Fibroblast of skin of left quadriceps (primary cell): ENCODE results near the gene EGLN2.
"Not testable (repeated sequence)": the region's sequence is repeated elsewhere in the genome, so short reads cannot be mapped to it uniquely, and the experiment has no call there.

Source experiments
- DNase-seq, 2 experiments: peaks; one replicate each; pipeline ENCODE4 v3.0.0-alpha.2; 2013; ENCODE audit warnings: low read depth in 2 of 2

The EGLN2 gene

DNA sequence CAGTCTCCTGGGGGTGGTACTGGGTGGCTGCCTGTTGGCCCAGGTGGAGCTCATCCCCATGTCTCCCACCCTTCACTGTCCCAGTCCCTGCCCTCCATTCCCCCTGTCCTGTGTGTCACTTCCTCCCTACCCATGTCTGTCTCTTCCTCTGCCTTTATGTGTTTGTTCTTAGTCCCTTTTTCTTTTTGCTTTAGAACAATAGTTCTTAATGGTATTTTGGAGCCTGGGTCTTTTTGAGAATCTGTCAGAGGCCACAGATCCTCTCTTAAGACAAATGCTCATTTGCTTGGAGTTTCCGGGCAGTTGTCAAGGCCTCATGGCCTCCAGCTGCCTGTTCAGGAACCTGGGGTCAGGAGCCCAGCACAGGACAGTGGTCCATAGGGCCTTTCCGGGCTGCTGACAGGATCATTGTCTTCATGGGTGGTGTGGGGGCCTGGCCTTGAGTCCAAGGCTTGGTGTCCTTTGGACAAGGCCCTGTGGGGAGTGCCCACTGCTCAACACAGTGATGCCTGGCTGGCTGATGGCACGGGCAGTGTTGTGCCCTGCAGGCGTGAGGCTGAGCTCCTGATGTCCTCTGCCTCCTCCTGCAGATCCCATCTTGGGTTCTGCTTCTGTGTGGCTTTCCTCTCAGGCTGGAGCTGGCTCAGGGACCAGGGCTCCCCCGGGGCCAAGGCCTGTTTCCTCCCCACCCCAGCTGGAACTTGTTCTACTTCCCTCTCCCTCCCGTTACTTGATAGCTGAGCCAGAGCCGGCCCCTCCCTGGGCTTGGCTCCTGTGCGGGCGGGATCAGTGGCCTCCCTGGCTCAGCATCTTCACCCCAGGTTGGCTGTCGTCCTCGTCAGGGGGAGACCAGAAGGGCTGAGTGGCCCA is 3.5 kb downstream of the EGLN2 start:
- no peak for DNase-seq

DNA sequence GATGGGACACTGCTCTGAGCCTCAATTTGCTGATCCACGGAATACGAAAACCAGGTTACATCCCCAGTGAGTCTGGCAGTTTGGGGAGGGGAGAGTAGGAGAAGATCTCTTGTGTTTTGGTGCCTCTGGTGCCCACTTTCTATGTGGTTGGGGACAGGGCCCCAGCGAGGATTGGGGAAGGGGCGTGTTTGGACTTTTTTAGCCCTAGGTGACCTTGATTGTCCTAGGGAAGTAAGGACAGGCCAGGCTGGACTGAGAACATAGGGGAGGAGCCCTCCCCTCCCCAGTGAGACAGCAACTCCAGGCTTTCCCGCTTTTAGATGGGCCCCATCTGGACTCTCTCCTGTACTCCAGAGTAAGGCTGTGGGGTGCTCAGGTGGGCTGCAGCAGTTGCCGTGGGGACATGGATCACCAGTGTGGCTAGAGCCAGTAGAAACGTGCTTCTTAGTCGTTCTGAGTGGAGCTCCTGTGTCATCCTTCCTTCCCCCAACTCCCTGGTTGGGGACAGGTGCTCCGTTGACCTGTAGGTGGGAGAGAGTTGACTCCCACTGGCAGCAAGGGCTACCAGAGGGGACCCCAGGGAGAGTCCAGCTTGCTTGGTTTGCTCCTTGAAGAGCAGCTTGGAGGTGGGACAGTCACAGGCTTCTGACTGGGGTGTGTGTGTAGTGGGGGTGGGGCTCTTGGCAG is 4.3 kb downstream of the EGLN2 start:
- DNase-seq = no peak

DNA sequence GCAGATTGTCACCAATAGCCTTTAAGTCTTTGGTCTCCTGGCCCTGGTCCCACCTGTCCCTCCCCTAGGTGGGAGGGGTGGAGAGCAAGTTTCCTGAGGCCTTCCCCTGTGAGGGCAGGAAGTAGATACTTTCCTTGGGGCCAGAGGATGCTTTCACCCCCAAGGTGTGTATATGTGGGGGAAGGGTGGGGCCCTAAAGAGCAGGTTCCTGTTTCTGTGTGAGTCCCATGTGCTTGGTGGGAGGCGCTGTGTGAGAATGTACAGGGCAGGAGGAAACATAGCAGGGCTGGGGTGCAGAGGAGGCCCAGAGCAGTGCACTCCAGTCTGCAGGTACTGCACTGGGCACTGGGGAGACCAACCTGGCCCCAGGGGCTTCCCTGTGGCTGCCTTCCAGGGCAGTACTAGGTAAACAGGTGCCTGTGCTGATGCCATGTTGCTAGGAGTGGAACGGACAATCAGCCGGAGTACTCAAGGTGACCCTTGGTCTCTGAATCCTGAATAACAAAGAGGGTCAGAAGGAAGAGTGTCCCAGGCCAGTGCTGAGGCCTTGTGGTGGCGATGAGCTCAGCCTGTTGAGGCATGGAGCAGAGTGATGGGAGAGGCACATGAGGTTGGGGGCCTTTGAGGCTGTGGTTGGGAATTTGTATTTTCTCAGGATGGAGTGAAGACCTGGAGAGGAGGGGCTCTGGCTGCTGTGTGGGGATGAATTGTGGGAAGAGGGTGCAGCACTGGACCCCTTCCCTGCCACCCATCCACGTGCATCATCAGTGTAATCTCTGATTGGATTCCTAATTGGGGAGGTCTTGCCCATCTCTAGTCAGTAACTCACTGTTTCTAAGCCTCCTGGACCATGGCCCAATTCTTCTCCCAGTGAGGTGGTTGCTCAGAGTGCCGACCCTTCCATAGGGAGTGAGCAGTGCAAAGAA is 5.1 kb downstream of the EGLN2 start:
- DNase-seq = no peak

DNA sequence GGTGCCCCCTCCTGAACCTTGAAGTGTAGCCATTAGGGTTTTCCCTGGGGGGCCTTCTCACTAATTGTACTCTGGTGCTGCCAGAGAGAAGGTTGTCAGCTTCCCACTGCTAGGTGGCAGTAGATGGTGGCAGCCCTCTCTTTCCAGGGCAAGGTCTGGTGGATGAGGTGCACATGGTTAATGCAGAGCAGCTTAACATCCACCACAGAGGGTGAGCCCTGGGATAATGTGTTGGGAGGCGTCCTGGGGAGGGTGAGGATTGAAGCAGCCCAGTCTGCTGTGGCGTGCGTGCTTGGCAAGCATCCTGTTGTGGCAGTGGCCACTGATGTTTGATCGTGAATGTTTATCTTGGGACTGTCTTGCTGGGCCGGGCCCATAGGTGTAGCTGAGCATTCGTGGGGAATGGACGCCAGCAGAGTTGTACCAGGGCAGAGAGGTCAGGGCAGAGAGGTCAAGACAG is 5.8 kb downstream of the EGLN2 start:
- no peak for DNase-seq

DNA sequence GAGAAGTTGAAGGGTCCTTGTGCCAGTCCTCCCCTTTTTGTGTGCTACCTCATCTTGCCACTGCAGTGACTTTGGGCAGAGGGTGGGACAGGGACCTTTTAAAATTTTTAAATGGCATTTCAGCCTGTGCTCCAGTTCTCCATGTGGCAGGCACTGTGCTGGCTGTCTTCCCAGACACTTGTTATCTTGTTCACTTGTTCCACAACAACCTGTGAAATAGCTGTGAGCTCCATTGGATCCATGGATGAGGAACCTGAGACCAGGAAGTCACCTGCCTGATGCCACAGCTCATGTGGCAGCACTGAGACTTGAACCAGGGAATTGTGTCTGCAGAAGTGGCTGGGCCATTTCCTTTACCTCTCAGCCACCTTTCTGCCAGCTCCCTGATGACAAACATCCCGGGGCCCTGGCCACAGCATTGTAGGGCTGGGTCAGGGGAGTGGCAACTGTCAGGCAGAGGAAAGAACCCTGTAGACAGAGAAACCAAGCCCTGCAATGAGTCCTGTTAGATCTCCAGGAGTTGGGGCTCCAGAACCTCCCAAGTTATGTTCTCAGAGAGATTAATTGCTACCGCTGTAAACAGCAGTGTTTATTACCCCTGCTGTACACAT is 6.4 kb downstream of the EGLN2 start:
- no peak for DNase-seq

DNA sequence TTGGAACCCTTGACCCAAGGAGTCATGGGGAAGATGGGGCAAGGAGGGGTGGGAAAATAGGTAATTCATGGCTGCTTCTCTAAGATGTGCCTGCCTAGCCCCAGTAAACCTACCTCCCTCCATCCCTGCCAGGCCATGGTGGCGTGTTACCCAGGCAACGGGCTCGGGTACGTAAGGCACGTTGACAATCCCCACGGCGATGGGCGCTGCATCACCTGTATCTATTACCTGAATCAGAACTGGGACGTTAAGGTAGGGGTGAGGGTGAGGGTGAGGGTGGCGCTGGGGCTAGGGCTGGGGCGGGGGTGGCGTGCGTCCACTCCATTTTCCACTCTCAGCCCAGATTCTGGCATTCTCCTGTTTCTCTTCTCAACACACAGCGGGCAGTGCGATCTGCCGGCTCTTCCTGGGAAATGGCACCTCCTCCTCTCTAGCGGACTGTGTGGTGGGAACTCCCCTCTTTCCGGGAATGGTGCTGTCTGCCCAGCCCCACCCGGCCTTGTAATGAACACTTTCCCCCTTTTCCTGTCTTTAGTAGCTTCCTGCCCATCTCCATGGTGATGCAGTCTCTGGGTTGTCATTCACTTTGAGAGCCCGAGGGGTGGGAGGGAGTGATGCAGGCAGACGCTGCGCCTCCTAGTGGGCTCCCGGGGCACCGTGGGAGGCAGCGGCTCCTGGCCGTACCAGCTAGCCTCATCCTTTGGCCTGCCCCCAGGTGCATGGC is 7.6 kb downstream of the EGLN2 start:
- peak; percentile 94 to 95 for DNase-seq

DNA sequence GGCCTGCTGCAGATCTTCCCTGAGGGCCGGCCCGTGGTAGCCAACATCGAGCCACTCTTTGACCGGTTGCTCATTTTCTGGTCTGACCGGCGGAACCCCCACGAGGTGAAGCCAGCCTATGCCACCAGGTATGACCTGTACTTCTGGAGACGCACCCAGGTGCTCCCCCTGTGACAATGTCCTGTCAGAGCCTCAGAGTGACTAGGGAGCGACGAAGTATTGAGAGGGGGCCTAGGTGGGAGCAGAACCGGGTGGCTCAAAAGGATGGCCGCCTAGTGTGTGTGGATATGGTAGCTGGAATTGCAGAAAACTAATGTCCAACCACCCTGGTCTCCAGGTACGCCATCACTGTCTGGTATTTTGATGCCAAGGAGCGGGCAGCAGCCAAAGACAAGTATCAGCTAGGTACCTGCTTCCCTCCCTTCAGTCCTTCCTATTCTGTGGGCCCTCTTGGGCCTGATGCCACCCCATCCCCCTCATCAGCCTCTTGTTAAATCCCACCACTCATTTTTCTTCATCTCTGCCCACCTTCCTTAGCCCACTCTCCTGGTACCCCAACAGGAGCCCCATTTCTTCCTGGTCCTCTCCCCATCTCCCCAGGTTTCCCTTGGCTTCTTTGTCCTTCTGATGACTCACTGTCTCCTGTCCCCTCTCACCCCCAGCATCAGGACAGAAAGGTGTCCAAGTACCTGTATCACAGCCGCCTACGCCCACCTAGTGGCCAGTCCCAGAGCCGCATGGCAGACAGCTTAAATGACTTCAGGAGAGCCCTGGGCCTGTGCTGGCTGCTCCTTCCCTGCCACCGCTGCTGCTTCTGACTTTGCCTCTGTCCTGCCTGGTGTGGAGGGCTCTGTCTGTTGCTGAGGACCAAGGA is 8.4 kb downstream of the EGLN2 start:
- DNase-seq = no peak

DNA sequence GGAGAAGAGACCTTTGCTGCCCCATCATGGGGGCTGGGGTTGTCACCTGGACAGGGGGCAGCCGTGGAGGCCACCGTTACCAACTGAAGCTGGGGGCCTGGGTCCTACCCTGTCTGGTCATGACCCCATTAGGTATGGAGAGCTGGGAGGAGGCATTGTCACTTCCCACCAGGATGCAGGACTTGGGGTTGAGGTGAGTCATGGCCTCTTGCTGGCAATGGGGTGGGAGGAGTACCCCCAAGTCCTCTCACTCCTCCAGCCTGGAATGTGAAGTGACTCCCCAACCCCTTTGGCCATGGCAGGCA is 9.0 kb downstream of the EGLN2 start:
- no peak for DNase-seq

DNA sequence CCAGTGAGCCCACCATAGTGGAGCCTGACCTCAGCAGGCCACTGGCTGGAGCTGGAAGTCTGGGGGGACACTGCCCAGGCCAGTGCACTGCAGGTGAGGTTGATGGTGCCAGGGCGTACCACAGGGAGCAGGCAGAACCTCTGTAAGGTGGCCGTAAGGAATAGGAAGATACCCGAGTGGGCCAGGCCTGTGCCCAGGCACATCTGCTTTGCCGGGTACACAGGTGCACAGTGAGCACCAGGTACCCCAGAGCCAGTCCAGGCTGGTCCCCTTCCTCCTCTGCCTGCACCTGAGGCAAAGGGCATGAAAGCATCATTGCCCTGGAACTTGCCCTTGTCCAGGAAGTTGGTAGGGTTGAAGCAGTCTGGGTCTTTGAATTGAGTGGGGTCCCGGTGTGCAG is 9.5 kb downstream of the EGLN2 start:
- no peak for DNase-seq

DNA sequence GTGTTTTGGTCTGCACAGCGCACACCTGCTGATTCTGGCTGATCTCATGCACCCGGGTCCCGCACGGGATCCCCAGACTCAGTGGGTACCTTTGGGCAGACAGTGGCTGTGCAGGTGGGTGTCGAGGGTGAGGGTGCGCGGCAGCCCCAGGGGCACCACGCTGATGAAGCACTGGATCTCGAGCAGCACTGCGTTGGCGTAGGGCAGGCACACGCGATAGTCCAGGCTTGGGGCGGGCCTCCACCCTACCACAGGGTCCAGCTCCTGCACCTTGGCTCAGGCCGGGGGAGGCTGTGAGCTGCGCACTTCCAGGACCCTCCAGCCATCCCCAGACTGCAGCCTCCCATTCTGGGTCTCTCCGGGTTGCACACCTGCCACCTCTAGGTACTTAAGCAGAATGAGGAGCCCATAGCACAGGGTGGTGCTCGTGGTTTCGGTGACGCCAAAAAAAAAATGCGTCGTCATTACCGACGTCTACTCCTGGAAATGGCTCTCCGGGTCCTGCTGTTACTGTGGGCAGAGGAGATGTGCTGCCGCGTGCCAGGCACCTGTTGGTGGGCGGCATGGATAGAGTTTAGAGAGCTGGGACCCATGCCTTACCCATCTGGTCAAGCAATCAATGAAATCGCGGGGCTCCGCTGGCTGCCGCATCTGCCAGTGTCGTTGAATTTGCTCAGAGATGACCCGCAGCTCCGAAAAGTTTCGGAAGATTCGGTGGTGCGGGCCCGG is 10.5 kb downstream of the EGLN2 start:
- DNase-seq = no peak

DNA sequence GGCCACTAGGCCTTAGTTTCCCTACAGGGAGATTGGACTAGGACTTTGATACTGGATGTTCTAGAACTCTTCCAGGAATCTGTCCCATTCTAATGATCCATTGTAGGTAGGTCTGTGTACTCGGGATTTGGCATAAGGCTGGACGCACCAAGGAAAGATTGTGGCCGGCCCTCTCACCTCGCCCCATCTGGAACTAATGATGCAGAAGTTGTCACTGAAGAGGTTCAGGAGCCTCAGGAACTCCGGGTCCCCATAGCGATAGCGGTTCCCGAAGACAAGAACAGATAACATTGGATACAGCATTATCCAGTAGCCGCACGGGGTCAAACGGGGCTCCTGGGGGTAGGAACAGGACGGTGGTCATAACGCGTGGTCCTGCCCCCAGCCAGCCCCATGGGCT is 11.2 kb downstream of the EGLN2 start:
- DNase-seq = no peak

DNA sequence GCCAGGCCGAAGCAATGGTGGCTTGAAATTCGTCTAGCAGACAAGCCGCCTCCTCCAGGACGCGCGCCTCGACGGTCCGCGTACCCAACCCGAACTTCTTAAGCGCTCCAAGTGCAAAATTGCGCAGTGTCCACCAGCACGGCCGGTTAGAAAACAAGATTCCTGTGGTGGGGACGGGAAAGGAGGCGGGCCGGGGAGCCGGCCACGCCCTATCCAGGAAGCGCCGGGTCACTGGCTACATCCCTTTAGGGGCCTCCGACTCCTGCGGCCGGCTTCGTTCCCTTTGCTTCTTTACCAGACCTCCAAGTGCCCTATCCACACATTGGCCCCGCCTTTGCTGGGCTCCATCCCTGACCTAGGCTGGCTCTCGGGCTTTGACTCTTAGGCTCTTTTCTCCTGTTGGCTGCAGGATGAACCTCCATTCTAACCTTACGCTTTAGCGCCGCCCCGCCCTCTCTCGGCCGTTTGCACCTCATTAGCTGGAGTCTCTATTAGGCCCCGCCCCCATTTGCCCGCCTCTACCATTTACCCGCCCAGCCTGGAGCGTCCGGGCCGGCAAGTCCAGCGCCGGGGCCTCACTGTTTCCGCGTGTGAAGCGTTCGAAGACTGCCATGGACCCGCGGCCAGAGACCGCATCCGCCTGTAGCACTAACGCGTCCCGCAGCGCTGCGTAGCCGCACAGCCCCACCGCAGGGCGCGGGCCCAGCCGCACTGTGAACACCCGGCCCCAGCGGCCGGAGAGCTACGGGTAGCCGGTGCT is 11.8 kb downstream of the EGLN2 start:
- peak; percentile 18 to 35 for DNase-seq

DNA sequence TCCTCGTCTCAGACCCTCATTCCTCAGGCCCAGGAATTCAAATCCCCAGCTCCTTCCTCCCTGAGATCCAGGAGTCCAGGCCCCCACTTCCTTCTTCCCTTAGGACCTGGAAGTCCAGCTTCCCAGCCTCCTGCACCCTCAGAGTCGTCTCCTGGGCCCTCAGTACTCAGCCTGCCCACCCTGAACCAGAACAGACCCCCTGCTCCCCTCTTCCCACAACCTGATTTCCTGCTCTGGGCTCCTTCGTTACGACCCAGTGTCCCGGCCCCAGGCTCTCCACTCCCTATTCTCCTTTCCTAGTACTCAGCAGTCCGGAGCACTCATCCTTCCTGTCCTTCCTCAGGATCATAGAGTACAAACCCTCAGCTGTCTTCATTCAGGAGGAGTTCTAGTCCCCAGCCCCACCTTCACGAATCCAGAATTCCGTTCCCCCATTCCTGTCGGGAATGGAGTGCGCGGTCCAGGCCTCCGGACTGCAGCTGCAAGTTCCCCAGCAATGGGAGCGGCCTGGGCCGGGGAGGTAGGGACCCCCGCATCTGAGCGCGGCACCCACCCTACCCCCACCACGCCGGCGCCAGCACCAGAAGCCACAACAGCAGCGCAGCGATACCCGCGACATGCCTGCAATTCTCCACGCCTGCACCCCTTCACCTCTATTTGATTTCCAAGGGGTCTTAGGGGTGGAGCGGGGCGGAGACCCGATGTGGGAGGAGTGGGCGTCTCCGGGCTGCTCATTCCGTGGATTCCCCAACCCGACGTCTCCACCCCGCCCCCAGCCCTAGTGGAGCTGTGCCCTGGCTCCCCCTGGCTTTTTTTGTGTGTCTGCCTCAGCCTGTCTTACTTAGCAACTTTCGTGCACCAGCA is 12.7 kb downstream of the EGLN2 start:
- DNase-seq = no peak

DNA sequence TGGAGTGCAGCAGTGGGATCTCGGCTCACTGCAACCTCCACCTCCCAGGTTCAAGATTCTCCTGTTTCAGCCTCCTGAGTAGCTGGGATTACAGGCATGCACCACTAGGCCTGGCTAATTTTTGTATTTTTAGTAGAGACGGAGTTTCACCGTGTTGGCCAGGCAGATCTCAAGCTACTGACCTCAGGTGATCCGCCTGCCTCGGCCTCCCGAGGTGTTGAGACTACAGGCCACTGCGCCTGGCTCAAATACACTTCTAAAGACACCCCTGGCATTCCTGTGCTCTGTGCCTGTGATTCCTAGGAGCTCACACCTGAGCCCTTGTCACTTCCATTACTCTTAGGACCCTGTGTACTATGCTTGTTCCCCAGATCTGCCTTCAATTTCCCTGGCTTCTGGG is 13.6 kb downstream of the EGLN2 start:
- DNase-seq = not testable (repeated sequence)

DNA sequence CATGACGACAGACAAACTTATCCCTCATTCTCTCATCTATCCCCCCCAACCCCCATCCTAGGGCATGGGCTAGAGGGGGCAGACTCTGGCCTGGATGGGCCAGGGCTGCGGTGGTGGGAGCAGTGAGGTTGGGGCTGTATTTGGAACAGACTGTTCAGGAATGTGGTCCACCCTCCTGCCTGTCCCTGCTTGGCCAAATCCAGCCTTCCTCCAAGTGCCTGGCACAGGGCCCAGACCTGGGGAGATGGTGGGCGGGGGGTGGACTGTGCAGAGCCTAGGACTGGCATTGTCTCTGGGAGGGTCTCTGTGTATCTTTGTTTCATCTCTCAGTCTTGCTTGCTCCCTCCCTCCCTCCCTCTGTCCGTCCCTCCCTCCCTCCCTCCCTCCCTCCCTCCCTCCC is 14.2 kb downstream of the EGLN2 start:
- DNase-seq = no peak

DNA sequence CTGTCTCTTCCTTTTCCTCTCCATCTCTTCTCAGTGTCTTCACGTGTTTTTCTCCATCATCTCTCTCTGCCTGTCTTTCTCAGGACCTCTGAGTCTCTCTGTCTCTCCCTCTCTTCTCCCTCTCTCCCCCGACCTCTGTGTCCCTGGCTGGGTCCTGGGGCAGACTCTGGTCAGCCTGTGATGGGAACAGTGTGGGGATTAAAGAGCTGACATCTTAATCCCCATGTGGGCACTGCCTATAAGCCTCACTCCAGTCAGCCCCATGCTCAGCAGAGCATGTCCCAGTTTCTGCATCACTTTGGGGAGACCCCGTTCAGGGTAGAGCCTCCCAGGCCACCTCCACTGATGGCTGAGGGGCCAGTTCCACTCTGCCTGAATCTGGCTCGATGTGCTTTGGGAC is 16.2 kb downstream of the EGLN2 start:
- no peak for DNase-seq

DNA sequence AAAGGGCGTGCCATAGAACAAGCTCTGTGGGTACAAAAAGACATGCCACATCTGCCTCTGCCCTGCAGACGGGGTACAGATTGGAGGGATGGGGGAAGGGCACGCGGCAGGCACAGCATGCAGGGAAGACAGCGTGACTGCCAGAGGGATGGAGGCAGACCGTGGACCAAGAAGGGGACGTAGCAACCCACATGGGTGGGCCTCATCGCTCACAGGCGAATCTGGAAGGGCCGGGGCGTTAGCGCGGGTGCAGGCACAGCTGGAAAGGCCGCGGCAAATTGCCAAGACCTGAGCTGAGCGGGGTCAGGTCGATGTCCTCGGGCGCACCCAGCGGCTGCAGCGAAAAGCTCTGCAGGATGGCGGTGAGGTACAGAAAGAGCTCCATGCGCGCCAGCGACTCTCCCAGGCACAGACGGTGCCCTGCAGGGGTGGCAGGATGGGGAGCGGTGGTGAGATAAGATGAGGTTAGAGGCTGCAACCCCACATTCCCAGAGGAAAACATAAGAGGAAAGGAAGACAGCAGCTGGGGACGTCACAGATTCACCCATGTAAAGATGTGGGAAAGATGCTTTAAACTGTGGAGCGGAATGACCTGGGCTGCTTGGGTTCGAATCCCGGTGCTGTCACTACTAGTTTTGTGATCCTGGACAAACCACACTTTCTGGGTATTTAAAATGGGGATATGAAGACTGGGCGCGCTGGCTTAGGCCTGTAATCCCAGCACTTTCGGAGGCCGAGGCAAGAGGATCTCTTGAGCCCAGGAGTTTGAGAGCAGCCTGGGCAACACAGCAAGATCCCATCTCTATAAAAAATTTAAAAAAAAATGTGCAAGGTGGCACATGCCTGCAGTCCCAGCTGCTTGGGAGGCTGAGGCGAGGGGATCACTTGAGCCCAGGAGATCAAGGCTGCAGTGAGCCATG is 19.7 kb downstream of the EGLN2 start:
- DNase-seq = not testable (repeated sequence)
